Neural crest cell (in vitro differentiated cells): ENCODE data around the gene NTM. TPM values are rescaled to one million over a fixed set of nuclear protein-coding genes. Genes with fewer than 3 reads are reported as not detected.

Experiments used
- DNase-seq: peaks from one replicate; pipeline ENCODE4 v3.0.0; 2021; ENCODE audit warnings: low read depth, mixed read lengths, low spot score
- H3K27ac Mint-ChIP-seq: one replicate; pipeline ENCODE4 v1.8.0; 2021; ENCODE audit warnings: mild to moderate bottlenecking, mixed read lengths; ENCODE audit not compliant: unreplicated experiment
- H3K27me3 Mint-ChIP-seq: 2 replicates; pipeline ENCODE4 v1.8.0; 2021; ENCODE audit warnings: low read depth, mild to moderate bottlenecking, mixed read lengths
- H3K36me3 Mint-ChIP-seq: 2 replicates; pipeline ENCODE4 v1.8.0; 2021; ENCODE audit warnings: low read depth, mild to moderate bottlenecking, mixed read lengths
- H3K4me1 Mint-ChIP-seq: 2 replicates; pipeline ENCODE4 v1.8.0; 2021; ENCODE audit warnings: mixed read lengths
- H3K4me3 Mint-ChIP-seq: one replicate; pipeline ENCODE4 v1.8.0; 2021; ENCODE audit warnings: mild to moderate bottlenecking, mixed read lengths
- H3K9me3 Mint-ChIP-seq: 2 replicates; pipeline ENCODE4 v1.8.0; 2021; ENCODE audit warnings: mixed read lengths
- CTCF ChIP-seq: fragments of 200-600 bp; sonication (generic); conservative IDR thresholded peaks from 2 replicates; pipeline ENCODE4 v1.5.0; 2021; ENCODE audit warnings: antibody characterized with exemption, mild to moderate bottlenecking
- total RNA-seq: library from RNA; stranded (reverse); gene quantifications from 2 replicates; pipeline ENCODE4 v1.2.1, GENCODE V29; 2021

NTM gene
- total RNA-seq, 1 donor from 2014 or later = 11.3 TPM

- Mint-ChIP-seq H3K27ac (no peak overlapping the region), H3K36me3 (no peaks in the 10 kb centered on the region), H3K4me3 (no peak overlapping the region), H3K27me3 (no peaks in the 10 kb centered on the region), H3K4me1 (peaks cover 17% of the 10 kb centered on the region), H3K9me3 (peaks cover 2% of the 10 kb centered on the region)
- DNase-seq = no peak
- no peak for TF ChIP-seq CTCF
Measured at GRCh38 chr11:131601586-131601985, 231.2 kb downstream of the NTM start.

- DNase-seq = no peak
- H3K27me3 Mint-ChIP-seq = no peaks in the 10 kb centered on the region
- peaks cover 2% of the 10 kb centered on the region for H3K9me3 Mint-ChIP-seq
- no peak for TF ChIP-seq CTCF
- H3K27ac Mint-ChIP-seq = no peak overlapping the region
- peaks cover 13% of the 10 kb centered on the region for H3K4me1 Mint-ChIP-seq
- no peak overlapping the region for H3K4me3 Mint-ChIP-seq
- no peaks in the 10 kb centered on the region for H3K36me3 Mint-ChIP-seq
Measured at GRCh38 chr11:131602431-131602830, 232.0 kb downstream of the NTM start.

- H3K4me1 Mint-ChIP-seq = peaks cover 23% of the 10 kb centered on the region
- H3K27me3 Mint-ChIP-seq = peaks cover 11% of the 10 kb centered on the region
- no peaks in the 10 kb centered on the region for H3K36me3 Mint-ChIP-seq
- no peak overlapping the region for H3K4me3 Mint-ChIP-seq
- peaks cover 2% of the 10 kb centered on the region for H3K9me3 Mint-ChIP-seq
- no peak overlapping the region for H3K27ac Mint-ChIP-seq
- no peak for TF ChIP-seq CTCF
- DNase-seq = no peak
Measured at GRCh38 chr11:131606811-131607335, 236.5 kb downstream of the NTM start.

- Mint-ChIP-seq H3K27me3 (peaks cover 13% of the 10 kb centered on the region), H3K4me3 (no peak overlapping the region), H3K27ac (no peak overlapping the region), H3K36me3 (no peaks in the 10 kb centered on the region), H3K4me1 (peaks cover 29% of the 10 kb centered on the region), H3K9me3 (no peaks in the 10 kb centered on the region)
- no peak for DNase-seq
- TF ChIP-seq CTCF = no peak
Measured at GRCh38 chr11:131609337-131609736, 238.9 kb downstream of the NTM start.

GRCh38 chr11:131609921-131610320 lies 239.5 kb downstream of the NTM start:
- TF ChIP-seq CTCF = no peak

GRCh38 chr11:131611322-131611721 lies 240.9 kb downstream of the NTM start:
- no peak for TF ChIP-seq CTCF
- Mint-ChIP-seq H3K4me1 (peaks cover 36% of the 10 kb centered on the region), H3K4me3 (no peak overlapping the region), H3K36me3 (no peaks in the 10 kb centered on the region), H3K27ac (no peak overlapping the region), H3K27me3 (peaks cover 13% of the 10 kb centered on the region), H3K9me3 (no peaks in the 10 kb centered on the region)
- no peak for DNase-seq

More at GRCh38 chr11:131609921-131610320, 239.5 kb downstream of the NTM start:
- Mint-ChIP-seq H3K4me1 (peaks cover 35% of the 10 kb centered on the region), H3K4me3 (no peak overlapping the region), H3K27ac (no peak overlapping the region), H3K9me3 (no peaks in the 10 kb centered on the region), H3K27me3 (peaks cover 13% of the 10 kb centered on the region), H3K36me3 (no peaks in the 10 kb centered on the region)
- no peak for DNase-seq
